Stimulated activated CD8-positive, alpha-beta memory T cell treated with anti-CD3 and anti-CD28 coated beads, Interleukin-7, amount 100 ng/mL, for 48 hours (primary cell): Measurements from ENCODE around the gene NAA80.
"Not testable (repeated sequence)": the region's sequence is repeated elsewhere in the genome, so short reads cannot be mapped to it uniquely, and the experiment has no call there.

Experiments
- DNase-seq, 2 donors: peaks; one replicate each; pipeline ENCODE4 v3.0.0-alpha.2; 2020; ENCODE audit warnings: low read depth in 1 of 2; ENCODE audit errors: extremely low read depth in 1 of 2

NAA80 gene

DNA sequence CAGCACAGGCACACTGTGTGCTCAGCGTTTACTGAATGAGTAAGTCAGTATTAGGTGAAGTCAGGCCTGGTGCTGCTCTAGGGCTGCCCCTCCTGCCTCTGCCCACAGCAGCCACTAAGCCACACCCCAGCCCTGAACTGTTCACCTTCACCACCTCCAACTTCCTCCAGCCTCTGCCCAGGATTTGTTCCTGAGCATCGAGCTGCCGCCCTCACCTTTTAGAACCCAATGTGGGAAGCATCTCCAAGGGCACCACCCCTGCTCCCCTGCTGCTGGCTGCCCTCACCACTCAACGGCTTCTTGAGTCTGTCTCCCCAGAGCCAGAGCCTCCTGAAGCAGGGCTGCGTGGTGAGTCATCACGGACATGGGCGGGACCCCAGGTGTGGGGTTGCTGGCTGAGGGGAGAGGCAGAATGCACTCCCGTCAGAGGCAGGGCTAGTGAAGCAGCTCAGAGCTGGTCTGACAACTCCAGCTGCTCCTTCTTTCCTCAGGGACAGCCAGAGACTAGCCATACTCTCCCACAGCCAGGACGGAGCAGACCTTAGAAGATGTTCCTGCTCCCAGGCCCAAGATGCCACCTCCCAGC is 17.5 kb upstream of the NAA80 start:
- DNase-seq, result peak in 1 of 2 donors; percentile 55

DNA sequence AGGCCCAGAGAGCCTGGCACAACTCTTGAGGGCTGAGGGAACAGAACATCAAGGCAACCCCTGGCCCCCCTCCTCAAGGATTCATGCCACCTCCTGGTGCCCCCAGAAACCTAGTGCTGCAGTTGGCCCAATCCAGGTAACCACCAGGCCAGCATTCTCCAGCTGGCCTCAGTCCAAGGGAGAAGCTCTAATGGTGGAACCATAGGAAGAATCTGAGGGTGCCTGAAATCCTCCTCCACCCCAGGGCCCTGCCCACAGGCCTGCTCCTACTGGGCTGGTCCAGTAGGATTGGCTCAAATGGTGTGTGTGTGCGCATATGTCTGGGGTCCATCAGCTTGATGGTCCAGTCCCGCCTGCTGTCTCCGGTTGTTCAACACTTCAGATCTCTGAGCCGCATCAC is 15.6 kb upstream of the NAA80 start:
- no peak for DNase-seq

DNA sequence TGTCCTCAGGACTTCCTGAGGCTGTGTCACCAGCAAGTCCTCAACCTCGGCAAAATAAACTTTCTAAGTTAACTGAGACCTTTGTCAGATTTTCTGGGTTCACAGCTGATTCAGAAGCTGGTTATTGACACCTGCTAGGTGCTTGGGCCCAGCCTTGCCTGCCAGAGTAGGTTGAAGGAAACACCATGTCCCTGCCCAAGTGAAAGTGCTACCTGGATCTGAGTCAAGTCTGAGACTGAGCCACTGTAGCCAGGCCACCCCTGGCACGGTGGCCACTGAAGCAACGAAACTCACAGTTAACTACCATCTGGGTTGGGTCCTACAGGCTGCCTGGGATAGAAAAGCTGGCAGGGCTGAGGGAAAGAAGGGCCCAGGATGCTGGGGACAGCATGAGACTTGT is 15.1 kb upstream of the NAA80 start:
- no peak for DNase-seq

DNA sequence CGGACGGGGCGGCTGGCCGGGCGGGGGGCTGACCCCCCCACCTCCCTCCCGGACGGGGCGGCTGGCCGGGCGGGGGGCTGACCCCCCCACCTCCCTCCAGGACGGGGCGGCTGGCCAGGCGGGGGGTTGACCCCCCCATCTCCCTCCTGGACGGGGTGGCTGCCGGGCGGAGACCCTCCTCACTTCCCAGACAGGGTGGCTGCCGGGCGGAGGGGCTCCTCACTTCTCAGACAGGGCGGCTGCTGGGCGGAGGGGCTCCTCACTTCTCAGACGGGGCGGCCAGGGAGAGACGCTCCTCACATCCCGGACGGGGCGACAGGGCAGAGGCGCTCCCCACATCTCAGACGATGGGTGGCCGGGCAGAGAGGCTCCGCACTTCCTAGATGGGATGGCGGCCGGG is 12.8 kb upstream of the NAA80 start:
- not testable (repeated sequence) for DNase-seq

DNA sequence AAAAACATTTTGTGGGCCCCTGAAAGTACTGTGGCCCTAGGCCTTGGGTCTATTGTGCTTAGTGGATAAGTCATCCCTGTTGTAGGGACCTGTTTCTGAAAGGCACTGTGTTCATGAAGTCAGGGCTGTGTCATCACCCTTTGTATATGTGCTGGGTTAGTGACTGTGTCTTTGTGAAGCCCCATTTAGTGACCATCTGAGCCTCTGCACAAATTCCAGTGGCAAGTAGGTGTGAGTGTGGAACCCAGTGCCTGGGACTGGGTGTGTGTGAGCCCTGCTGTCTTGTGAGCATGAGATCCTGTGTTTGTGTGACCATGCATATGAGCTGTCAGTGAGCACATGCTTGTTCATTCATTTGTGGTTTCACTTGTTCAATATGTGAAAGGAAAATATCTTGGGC is 5.4 kb upstream of the NAA80 start:
- DNase-seq, result peak in 1 of 2 donors; percentile 15

DNA sequence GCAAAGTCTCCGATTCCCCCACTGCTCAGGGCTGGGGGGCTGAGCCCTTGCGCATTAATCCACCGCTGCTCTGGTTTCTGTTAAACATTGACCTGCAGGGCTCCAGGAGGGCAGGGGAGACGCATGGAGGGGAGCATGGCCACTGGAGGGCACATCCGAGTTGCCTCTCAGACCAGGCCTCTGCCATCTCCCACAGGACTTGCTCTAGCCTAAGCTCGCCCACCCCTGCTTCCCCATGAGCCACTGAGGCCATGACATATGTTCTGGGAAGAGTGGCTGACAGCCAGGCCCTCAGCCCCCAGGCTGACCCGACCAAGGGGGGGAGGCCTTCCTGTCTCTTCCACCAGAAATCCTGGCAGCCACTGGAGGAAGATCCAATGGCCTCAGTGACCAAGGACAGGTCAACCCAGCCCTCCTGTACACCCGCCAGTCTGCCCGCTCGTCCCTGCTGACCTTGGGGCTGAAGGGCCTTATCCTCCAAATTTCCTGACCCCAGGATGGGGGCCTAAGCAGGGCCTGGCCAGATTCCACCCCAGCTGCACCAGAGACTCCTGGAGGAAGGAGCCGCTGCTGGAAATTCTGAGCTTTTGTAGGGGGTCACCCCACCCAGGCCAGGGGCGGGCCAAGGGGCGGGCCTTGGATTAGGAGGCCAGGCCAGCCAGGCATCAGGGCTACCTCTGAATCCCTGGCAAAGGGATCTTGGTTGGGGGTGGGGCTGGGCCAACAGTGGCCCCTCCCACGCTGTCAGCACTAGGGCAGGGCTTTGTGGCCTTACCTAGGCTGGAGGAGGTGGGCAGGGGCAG is 4.0 kb upstream of the NAA80 start, which contains the start of gene HYAL1:
Gene HYAL1, minus strand, starts transcription at position 562 of the 803 bp plus-strand sequence. CDS start 618 bp downstream, outside the sequence.
- no peak for DNase-seq

DNA sequence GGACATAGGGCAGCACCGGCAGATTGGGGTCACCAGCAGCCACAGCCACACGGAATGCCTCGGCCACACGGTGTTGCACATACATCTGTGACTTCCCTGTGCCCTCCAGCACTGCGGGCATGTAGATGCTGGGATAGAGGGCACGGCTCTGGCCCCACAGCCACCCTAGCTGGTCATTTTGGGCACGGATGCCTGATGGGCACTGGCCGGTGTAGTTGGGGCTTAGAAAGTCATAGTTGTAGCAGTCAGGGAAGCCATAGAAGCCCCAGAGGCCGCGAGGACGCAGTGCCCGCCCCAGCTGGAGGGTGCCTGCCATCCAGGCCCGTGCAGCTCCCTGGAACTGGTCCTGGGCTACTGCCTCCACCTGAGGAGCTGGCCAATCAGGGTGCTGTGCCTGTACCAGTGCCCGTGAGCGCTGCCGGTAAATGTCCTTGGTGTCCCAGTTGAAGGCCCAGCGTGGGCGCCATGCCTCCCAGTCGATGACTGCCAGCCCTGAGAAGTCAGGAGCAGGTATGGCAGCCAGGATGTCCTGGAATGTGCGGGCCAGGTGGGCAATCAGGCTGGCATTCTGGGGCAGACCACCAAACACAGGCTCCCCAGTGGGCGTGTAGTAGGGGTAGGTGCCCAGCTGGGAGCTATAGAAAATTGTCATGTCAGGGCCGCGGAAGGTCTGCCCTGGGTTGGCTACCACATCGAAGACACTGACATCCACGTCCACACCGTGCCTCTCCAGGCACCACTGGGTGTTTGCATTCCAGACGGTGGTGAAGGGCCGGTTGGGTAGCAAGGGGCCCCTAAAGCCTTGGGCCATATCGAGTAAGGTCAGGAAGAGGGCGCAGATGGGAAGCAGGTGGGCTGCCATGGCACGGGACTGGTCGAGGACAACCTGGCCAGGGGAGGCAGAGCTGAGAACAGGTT is 3.1 kb upstream of the NAA80 start:
- DNase-seq, result no peak

DNA sequence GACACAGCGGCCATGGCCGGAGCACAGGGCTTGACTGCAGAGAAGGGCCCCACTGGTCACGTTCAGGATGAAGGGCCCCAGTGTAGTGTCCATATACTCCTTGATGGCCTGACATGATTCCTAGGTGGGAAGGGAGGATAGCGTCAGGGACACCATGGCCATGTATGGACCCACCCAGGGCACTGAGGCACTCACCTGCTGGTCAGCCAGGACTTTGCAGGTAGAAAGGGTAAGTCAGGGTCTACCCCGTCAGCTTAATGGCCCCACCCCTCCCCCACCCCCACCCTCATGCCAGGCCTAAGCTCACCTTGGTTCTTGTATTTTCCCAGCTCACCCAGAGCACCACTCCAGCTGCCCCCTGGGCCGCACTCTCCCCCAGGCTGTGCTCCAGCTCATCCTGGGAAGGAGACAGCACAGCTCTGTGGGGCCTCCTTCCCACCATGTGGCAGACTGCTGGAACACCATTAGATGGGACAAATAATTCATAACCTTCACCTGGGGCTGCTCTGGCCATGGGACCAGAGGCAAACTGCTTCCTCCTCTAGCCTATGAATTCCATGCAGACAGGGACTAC is 1.6 kb upstream of the NAA80 start:
- no peak for DNase-seq

DNA sequence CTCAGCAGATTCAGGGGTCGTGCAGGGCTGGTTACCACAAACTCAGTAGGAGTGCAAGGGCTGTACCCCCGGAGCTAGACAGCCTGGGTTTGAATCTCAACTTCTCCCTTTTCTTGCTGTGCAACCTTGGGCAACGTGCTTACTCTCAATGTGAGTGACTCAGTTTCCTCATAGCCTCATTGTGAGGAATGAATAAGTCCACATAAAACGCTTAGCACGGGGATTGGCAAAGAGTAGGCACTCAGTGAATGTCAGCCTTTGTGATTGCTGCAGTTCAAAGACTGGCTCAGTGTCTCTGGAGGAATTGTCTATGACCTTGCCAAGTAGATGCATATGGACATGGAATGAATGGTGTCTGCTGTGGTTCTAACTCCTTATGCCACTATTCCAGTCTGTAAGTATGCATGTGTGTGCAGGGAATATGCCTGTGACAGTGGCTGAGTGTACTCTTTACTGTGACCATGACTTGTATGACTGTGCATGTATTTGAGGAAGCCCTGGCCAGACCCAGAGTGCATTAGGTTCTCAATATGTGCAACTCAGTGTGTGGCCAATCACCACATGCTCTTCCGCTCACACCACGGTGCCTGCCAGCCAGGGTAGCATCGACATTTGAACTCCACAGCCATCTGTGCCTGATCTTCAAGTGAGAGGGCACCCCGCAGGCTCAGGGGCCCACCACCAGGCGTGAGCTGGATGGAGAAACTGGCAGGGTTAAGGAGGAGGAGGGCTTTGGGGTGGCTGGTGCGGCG is 900 bp upstream of the NAA80 start:
- no peak for DNase-seq

DNA sequence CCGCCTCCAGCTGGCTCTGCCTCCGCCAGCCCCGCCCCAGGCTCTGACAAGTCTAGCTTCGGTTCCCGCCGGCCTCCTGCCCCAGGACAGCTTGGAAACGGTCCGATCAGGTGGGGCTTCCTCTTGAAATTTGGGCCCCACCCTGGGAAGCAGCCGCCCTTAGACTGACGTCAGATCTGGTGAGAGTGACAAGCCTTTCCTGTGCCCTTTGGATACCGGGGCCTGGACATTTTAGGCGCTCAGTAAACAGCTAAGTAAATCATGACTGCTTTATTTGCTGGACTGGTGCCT is 378 bp upstream of the NAA80 start:
- no peak for DNase-seq

DNA sequence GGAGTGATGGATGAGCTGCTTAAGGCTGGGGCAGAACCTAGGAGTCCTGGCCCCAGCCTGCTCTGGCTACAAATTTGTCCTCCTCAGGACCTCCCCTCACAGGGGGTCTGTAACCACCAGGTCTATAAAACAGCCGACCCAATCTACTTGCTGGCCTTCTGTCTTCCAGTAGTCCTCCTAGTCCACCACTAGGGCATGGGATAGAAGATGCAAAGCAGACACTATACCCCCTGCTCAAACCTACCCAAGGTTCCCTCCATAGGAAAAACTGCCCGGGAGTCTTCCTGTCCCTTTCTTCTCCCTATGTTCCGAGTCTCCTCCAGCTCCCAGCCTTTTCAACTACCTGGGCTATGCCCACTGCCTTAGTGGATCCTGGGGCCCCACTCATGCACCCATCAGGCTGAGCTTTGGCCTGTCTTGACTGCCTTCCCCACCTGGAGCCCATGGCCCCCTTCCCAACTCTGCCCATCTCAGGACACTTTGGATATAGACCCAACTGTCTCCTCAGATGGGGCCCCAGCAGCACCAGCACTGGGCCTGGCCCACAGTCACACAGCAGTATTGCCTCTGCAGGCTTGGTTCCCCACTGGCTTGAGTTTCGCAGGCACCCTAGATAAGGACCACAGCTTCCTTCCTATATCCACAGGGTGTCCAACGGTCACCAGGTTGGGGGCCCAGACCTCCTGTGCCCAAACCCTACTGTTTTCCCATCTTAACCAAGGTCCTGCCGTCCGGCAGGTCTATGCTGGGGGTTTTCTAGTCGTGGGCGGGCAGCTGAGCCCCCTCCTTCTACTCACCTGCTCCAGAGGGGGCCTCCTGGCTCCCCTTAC is 1.1 kb downstream of the NAA80 start:
- no peak for DNase-seq

DNA sequence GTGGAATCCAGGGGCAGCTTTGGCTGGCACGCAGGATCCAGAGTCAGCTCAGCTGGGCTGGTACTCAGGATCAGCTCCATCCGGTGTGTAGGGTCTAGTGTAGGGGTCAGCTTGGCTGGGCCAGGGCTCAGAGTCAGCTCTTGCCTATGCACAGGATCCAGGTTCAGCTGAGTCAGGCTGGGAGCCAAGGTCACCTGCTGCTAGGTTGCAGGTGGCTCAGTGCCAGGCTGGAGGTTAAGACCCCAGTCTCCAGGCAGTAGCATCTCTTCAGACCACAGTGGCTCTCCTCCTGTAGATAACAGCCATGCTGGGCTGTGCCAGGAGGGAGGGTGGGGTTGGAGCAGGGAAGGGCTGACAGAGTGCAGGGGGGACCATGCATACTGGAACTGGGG is 1.8 kb downstream of the NAA80 start:
- DNase-seq, result no peak

DNA sequence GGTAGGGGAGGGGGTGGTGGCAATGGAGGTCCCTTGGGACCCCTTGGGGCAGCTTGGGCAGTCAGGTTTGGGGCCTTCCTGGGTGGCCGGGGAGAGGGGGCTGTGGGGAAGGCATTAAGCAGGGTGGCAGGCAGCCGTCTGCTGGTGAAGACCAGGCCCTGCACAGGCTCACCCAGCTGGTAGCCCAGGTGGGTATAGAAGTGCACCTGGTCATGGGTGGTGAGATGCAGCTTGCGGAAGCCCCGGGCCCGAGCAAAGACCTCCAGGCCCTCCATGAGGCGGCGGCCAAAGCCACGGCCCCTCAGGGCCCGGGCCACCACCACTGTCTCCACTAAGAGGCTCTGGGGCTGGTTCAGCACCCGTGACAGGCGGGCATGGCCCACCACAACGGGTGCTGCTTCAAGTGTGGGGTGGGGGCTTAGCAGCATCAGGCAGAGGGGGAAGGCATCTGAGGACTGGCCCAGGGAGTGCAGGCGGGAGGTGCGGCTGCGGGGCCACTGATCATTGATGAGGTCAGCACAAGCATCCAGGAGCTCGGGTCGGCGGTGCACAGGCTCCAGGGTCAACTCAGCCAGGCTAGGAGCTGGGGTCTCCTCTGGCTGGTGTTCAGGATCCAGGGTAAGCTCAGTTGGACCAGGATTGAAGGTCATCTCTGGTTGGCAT is 2.4 kb downstream of the NAA80 start:
- DNase-seq, result no peak

DNA sequence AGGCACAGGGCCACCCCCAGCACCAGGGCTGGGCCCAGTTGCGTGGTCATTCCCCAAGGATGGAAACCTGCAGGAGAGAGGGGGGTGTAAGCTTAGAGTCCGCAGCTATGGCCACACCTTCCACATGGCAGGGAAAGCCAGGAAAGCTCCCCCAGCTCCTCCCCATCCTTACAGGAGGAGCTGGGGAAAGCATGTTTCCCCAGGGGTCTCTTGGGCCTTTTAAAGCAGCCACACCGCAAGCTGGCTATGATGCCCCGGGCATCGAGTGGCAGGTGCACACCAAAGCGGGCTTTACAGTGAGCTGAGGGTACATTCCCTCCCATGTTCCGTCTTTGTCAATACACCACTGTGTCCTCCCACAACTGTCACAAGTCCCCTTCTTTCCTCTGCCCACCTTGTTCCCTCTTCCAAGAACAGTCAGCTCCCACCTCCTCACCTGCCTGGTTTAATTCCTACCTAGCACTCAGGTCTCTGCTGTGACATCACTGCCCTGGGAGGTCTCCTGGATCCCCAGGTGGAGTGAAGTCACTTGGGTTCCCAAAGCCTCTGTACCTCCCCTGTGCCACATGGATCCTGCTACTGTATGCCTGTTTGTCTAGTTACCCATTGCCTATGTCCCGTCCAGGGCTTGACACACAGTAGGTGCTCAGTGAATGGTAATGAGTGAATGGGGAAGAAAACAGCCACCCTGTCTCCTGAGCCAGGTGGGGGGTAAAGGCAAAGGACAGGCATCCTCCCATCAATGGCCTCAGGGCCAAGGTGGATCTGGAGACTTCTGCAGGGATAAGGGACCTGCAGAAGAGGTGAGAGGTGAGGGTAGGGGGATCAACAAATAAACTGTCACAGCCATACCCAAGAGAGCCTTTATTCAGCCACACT is 3.4 kb downstream of the NAA80 start:
- DNase-seq, result no peak

DNA sequence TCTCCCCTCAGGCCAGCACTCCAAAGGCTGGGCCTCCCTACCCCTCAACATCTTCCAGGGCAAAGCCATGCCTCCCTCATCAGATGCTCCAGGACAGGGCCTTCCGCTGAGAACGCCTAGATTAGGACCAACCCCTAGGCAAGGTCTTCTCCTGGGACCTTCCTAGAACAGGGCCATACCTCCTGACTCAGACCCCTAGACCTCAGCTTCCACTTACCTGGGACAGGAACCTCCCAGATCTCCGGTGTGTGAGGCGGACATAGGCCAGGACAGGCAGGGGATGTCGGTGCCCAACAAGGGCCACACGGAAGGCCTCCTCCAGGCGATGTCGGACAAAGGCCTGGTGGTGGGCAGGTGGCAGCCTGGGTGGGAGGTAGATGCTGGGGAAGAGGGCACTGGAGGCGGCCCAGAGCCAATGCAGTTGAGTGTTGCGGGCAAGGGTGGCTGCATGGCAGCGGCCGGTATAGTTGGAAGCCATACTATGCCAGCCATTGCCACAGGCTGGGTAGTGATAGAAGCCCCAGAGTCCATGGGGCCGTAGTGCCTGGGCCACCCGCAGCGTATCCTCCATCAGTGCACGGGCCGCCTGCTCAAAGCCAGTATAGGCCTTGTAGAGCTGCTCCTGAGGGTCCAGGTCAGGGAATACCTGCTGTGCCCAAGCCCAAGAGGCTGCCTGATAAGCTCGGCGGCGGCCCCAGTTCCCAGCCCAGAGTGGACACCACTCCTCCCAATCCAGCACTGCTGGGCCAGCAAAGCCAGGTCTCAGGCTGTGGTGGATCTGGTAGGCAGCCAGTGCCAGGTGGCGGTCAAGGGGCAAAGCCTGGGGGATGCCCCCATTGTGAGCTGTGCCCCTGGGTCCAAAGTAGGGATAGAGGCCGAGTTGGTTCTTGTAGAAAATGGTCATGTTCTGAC is 4.5 kb downstream of the NAA80 start:
- no peak for DNase-seq

DNA sequence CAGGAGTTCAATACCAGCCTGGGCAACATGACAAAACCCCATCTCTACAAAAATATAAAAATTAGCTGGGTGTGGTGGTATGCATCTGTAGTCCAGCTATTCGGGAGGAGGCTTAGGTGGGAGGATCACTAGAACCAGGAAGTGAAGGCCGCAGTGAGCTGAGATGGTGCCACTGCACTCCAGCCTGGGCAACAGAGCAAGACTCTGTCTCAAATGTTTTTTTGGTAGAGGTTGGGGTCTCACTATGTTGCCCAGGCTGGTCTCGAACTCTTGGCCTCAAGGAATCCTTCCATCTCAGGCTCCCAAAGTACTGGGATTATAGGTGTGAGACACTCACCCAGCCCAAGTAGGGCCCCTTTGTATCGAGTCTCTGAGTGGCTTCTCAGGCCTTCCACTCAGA is 5.1 kb downstream of the NAA80 start:
- DNase-seq, result no peak

DNA sequence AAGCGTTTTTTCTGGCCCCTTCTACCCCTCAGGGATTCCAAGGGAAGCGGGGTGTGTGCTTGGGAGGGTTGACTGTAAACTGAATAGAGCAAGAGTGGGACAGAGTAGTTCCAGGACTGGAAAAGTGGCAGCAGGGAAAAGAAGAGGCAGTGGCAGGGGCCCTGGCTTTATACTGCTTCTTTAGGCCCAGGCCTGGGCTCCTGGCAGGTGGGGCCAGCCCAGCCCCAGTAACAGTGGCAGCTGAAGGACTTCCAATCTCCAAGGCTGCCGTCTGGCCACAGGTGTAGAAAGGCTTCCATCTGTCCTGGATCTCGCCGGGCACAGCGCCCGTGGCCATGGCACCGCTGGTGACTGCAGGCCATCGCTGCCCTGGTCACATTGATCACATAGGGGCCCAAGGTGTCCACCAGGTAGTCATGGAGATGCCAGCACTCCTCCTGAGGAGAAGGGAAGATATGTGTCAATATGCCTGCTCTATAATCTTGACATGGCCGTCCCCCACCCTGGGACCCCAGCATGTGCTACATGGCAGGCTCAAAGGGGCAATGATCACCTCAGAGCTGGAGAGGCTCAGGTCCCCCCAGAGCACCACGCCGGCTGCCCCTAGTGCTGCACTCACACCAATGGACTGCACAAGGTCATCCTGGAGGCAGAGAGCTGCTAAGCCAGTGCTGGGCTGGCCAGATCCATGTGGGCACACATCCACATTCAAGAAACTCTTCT is 6.0 kb downstream of the NAA80 start:
- DNase-seq, result no peak
